ENCODE data around the gene NEURL1. TPM values are rescaled to one million over a fixed set of nuclear protein-coding genes. Genes with fewer than 3 reads are reported as not detected.

NEURL1 gene
- total and polyA plus RNA-seq, 10 of the 15 experiments (the other 5 are each of a cell fraction or from before 2014, with no cell fraction given) = 0.02 to 0.05 (median 0.05) TPM; not detected in 6

GRCh38 chr10:103545366-103545765 is 51.9 kb downstream of the NEURL1 start:
- ATAC-seq (no peak), FAIRE-seq (no peak), DNase-seq (ENCODE audit: low read depth, low spot score) (no peak)
- H3K4me2 ChIP-seq (ENCODE audit: control insufficient read depth, insufficient read depth) = no peak overlapping the region
- SMC1A ChIA-PET (ENCODE audit: uncharacterized antibody, unreplicated experiment) = no interaction called here
- no TSS peak for BruUV-seq (replicated peaks)
- H3K4me1 ChIP-seq (ENCODE audit: control insufficient read depth, insufficient read depth, low read length) = peaks cover 11% of the 10 kb centered on the region
- H3K4me3 ChIP-seq = no peak overlapping the region
- CTCF ChIA-PET = interaction anchor here (1.0 to 1.4 kb wide), 2 partner anchors 141 to 627 kb away, joined by 3 to 4 read pairs; partner anchors contain the start of gene CNNM2
- no peak for TF ChIP-seq ESRRA (IDR thresholded peaks at IDR 0.05; ENCODE audit: low read length)
- no peak for TF ChIP-seq CBX5 (IDR thresholded peaks at IDR 0.05; ENCODE audit: low read depth)
- no peak for TF ChIP-seq POLR2A (IDR thresholded peaks at IDR 0.05; ENCODE audit: low read depth, low read length)
- no peak for TF ChIP-seq MXI1 (IDR thresholded peaks at IDR 0.05; ENCODE audit: low read depth, low read length)
- no peak for TF ChIP-seq ZNF384 (IDR thresholded peaks at IDR 0.05; ENCODE audit: borderline replicate concordance, low read depth, low read length)
- no peak for TF ChIP-seq KLF5 (IDR thresholded peaks at IDR 0.05; ENCODE audit: partially characterized antibody)
- no peak for TF ChIP-seq FOXM1 (IDR thresholded peaks at IDR 0.05; ENCODE audit: low read depth, low read length)
- TF ChIP-seq SREBF2 (IDR thresholded peaks at IDR 0.05; ENCODE audit: low read length) = no peak
- TF ChIP-seq IRF4 (IDR thresholded peaks at IDR 0.05; ENCODE audit: low read depth, low read length) = no peak
- TF ChIP-seq NKRF (conservative IDR thresholded peaks at IDR 0.05) = no peak
- no peak for TF ChIP-seq MYC (IDR thresholded peaks at IDR 0.05; ENCODE audit: insufficient read depth, insufficient read length, insufficient replicate concordance, low read length, severe bottlenecking)
- TF ChIP-seq TCF3 (IDR thresholded peaks at IDR 0.05; ENCODE audit: borderline replicate concordance, insufficient read depth, low read depth, low read length) = no peak
- H2AFZ ChIP-seq (ENCODE audit: control insufficient read depth, low read depth, low read length) = no peak overlapping the region
- RAD21 ChIA-PET (ENCODE audit: unreplicated experiment) = no interaction called here
- H3K9ac ChIP-seq (ENCODE audit: control insufficient read depth, insufficient read depth, low read length) = no peak overlapping the region
- 32% methylated on average over 1 of the region's 1 CpG for WGBS (ENCODE audit: insufficient coverage, insufficient replicate concordance, low lambda C conversion rate, missing lambda C conversion rate)
- no peak overlapping the region for H3K27ac ChIP-seq (ENCODE audit: control insufficient read depth, insufficient read depth)
- intact Hi-C loops (cut with micrococcal nuclease; ENCODE audit: unreplicated experiment) (no loop called here), in situ Hi-C loops (cut with MboI) (no loop called here)
- H3K79me2 ChIP-seq (ENCODE audit: control insufficient read depth, insufficient read depth, low read length) = no peaks in the 10 kb centered on the region
- no peaks in the 10 kb centered on the region for H3K36me3 ChIP-seq (ENCODE audit: control insufficient read depth in 2 of 2, insufficient read depth in 2 of 2, low read length in 1 of 2)
- POLR2A ChIA-PET = no interaction called here
- no peaks in the 10 kb centered on the region for H4K20me1 ChIP-seq (ENCODE audit: control insufficient read depth, insufficient read depth)
- H3K27me3 ChIP-seq (replicated peaks in 1 of 2; ENCODE audit: control insufficient read depth in 2 of 2, insufficient read depth in 2 of 2, low read length in 1 of 2) = no peaks in the 10 kb centered on the region; a peak in 1 of 4 replicates
- H3K9me3 ChIP-seq (replicated peaks; ENCODE audit: control insufficient read depth, insufficient read depth, low read length) = no peaks in the 10 kb centered on the region

Measured in GM12878 (cell line).